Esophagus (tissue), 2 donors: ENCODE measurements around the gene RAPGEF2. TPM values are rescaled to one million over a fixed set of nuclear protein-coding genes. Genes with fewer than 3 reads are reported as not detected.
A peak's percentile ranks its signal among the peaks of the same experiment; 100 is the strongest.
"Not testable (repeated sequence)": the region's sequence is repeated elsewhere in the genome, so short reads cannot be mapped to it uniquely, and the experiment has no call there.

ENCODE experiments used
- H3K27ac ChIP-seq, 2 donors: one replicate each; pipeline ENCODE4 v1.5.1; 2013; ENCODE audit warnings: low read depth in 2 of 2, mild to moderate bottlenecking in 2 of 2, inconsistent platforms in 1 of 2, low read length in 1 of 2, moderate library complexity in 1 of 2
- H3K27me3 ChIP-seq, 2 donors: one replicate each; pipeline ENCODE4 v1.6.1; 2013; ENCODE audit warnings: low read length in 2 of 2, control low read depth in 1 of 2, mild to moderate bottlenecking in 1 of 2; ENCODE audit not compliant: insufficient read depth in 2 of 2, control insufficient read depth in 1 of 2
- H3K36me3 ChIP-seq, 2 donors: one replicate each; pipeline ENCODE4 v1.6.1; 2013; ENCODE audit warnings: low read length in 1 of 2; ENCODE audit not compliant: control insufficient read depth in 2 of 2, insufficient read depth in 2 of 2
- H3K4me1 ChIP-seq, 2 donors: one replicate each; pipeline ENCODE4 v1.6.1; 2013; ENCODE audit warnings: low read length in 1 of 2; ENCODE audit not compliant: control insufficient read depth in 2 of 2, insufficient read depth in 2 of 2
- H3K4me3 ChIP-seq, 2 donors: one replicate each; pipeline ENCODE4 v1.5.1; 2013; ENCODE audit warnings: low read length in 2 of 2, mild to moderate bottlenecking in 2 of 2, low read depth in 1 of 2, moderate library complexity in 1 of 2
- H3K9me3 ChIP-seq, 2 donors: one replicate each; pipeline ENCODE4 v1.6.1; 2013; ENCODE audit warnings: mild to moderate bottlenecking in 2 of 2, low read depth in 1 of 2, low read length in 1 of 2, moderate library complexity in 1 of 2; ENCODE audit not compliant: control insufficient read depth in 2 of 2, insufficient read depth in 1 of 2
- WGBS, 2 donors: extraction: QIAGEN DNeasy Blood & Tissue Kit; methylation state at CpG; one replicate each; pipeline ENCODE4 v1.1.7; 2013; 5-methylcytosine and 5-hydroxymethylcytosine counted together
- polyA plus RNA-seq, 2 donors: library from polyadenylated mRNA; stranded (reverse); fragments of 200-250 nt; gene quantifications; one replicate each; pipeline ENCODE4 v1.2.3, GENCODE V29; 2013
- donor health status: healthy with polysubstance abuse.
- donor health status: Bipolar disorder and iron deficiency.

RAPGEF2 gene
- polyA plus RNA-seq, 2 donors: 3.9 to 4.3 TPM

- Histone ChIP-seq H3K27ac (peak overlapping the region; percentile 85 to 92), H3K4me1 (no peaks in the 10 kb centered on the region)
Measured at GRCh38 chr4:159298502-159298901, 195.6 kb downstream of the RAPGEF2 start.

GRCh38 chr4:159303435-159303834, 200.6 kb downstream of the RAPGEF2 start:
- Histone ChIP-seq H3K36me3 (no peaks in the 10 kb centered on the region), H3K9me3 (no peaks in the 10 kb centered on the region), H3K4me3 (no peak overlapping the region), H3K27ac (no peak overlapping the region), H3K27me3 (no peaks in the 10 kb centered on the region), H3K4me1 (no peaks in the 10 kb centered on the region)
- 94 to 95% methylated on average over 4 of the region's 4 CpGs for WGBS, 2 donors

More at GRCh38 chr4:159298502-159298901, 195.6 kb downstream of the RAPGEF2 start:
- no peaks in the 10 kb centered on the region for H3K27me3 ChIP-seq
- no peaks in the 10 kb centered on the region for H3K36me3 ChIP-seq
- WGBS, 2 donors: 17 to 31% methylated on average over 4 of the region's 4 CpGs
- no peaks in the 10 kb centered on the region for H3K9me3 ChIP-seq
- H3K4me3 ChIP-seq: peak overlapping the region in 1 of 2 donors; percentile 48

- Histone ChIP-seq H3K9me3 (no peaks in the 10 kb centered on the region), H3K27me3 (no peaks in the 10 kb centered on the region), H3K27ac (no peak overlapping the region), H3K4me3 (no peak overlapping the region), H3K36me3 (no peaks in the 10 kb centered on the region), H3K4me1 (no peaks in the 10 kb centered on the region)
- WGBS, 2 donors: 90 to 93% methylated on average over 2 of the region's 2 CpGs
Measured at GRCh38 chr4:159305129-159305528, 202.2 kb downstream of the RAPGEF2 start.

GRCh38 chr4:159307929-159308328, 205.1 kb downstream of the RAPGEF2 start:
- Histone ChIP-seq H3K4me3 (no peak overlapping the region), H3K9me3 (no peaks in the 10 kb centered on the region), H3K27ac (no peak overlapping the region), H3K27me3 (no peaks in the 10 kb centered on the region), H3K4me1 (no peaks in the 10 kb centered on the region), H3K36me3 (no peaks in the 10 kb centered on the region)
- 89 to 94% methylated on average over 2 of the region's 2 CpGs for WGBS, 2 donors

- no peak overlapping the region for H3K4me3 ChIP-seq
- 72 to 78% methylated on average over 4 of the region's 4 CpGs for WGBS, 2 donors
- no peak overlapping the region for H3K27ac ChIP-seq
- no peaks in the 10 kb centered on the region for H3K36me3 ChIP-seq
- H3K9me3 ChIP-seq: no peaks in the 10 kb centered on the region
- no peaks in the 10 kb centered on the region for H3K27me3 ChIP-seq
- no peaks in the 10 kb centered on the region for H3K4me1 ChIP-seq
Measured at GRCh38 chr4:159308566-159309340, 205.9 kb downstream of the RAPGEF2 start.

GRCh38 chr4:159312236-159312635, 209.4 kb downstream of the RAPGEF2 start:
- no peak overlapping the region for H3K4me3 ChIP-seq
- no peaks in the 10 kb centered on the region for H3K4me1 ChIP-seq
- no peaks in the 10 kb centered on the region for H3K27me3 ChIP-seq
- peaks cover 0 to 8% of the 10 kb centered on the region in 2 donors for H3K36me3 ChIP-seq
- H3K9me3 ChIP-seq: no peaks in the 10 kb centered on the region
- H3K27ac ChIP-seq: no peak overlapping the region

GRCh38 chr4:159315879-159316278, 213.0 kb downstream of the RAPGEF2 start:
- H3K27me3 ChIP-seq, H3K27ac ChIP-seq, H3K9me3 ChIP-seq, H3K4me1 ChIP-seq, H3K4me3 ChIP-seq, H3K36me3 ChIP-seq: not testable (repeated sequence)
- 90 to 95% methylated on average over 12 of the region's 12 CpGs for WGBS, 2 donors

- Histone ChIP-seq H3K27ac (no peak overlapping the region), H3K4me1 (no peaks in the 10 kb centered on the region), H3K27me3 (no peaks in the 10 kb centered on the region), H3K9me3 (no peaks in the 10 kb centered on the region), H3K36me3 (peaks cover 0 to 8% of the 10 kb centered on the region in 2 donors), H3K4me3 (no peak overlapping the region)
- WGBS, 2 donors: 97% methylated on average over 5 of the region's 5 CpGs
Measured at GRCh38 chr4:159317203-159317602, 214.3 kb downstream of the RAPGEF2 start.

- Histone ChIP-seq H3K36me3 (peaks cover 2 to 8% of the 10 kb centered on the region in 2 donors), H3K4me1 (no peaks in the 10 kb centered on the region), H3K4me3 (no peak overlapping the region), H3K27ac (no peak overlapping the region), H3K9me3 (no peaks in the 10 kb centered on the region), H3K27me3 (no peaks in the 10 kb centered on the region)
- WGBS, 2 donors: 97 to 100% methylated on average over 4 of the region's 4 CpGs
Measured at GRCh38 chr4:159319027-159319426, 216.1 kb downstream of the RAPGEF2 start.

- no peaks in the 10 kb centered on the region for H3K4me1 ChIP-seq
- no peaks in the 10 kb centered on the region for H3K9me3 ChIP-seq
- H3K4me3 ChIP-seq: no peak overlapping the region
- H3K27me3 ChIP-seq: no peaks in the 10 kb centered on the region
- peaks cover 0 to 2% of the 10 kb centered on the region in 2 donors for H3K36me3 ChIP-seq
- no peak overlapping the region for H3K27ac ChIP-seq
Measured at GRCh38 chr4:159326480-159326879, 223.6 kb downstream of the RAPGEF2 start.
